K562 (cell line): ENCODE data around the gene RNFT2. TPM values are rescaled to one million over a fixed set of nuclear protein-coding genes. Genes with fewer than 3 reads are reported as not detected.

ENCODE experiments used
- ATAC-seq: fragments of 200-7000 bp; cut with Tn5 transposase; 3 replicates; pipeline ENCODE4 v1.9.1; 2020; ENCODE audit warnings: moderate library complexity
- BruUV-seq: library from RNA; stranded (reverse); fragments of 400-500 nt; replicated peaks from 2 replicates; lab custom pipeline; 2021; lab: Mats Ljungman, UMichigan
- CTCF ChIA-PET: fragments of 300-600 bp; formaldehyde crosslinking; extraction: SDS; loops from one replicate; lab custom pipeline; 2021; ENCODE audit warnings: low intra/inter-chr PET ratio; lab: Yijun Ruan, JAX
- POLR2A ChIA-PET: fragments of 300-600, 350-650 bp; sonication (Branson Sonifier 250); formaldehyde crosslinking; extraction: SDS; loops from one replicate; lab custom pipeline; 2021; ENCODE audit warnings: antibody characterized with exemption, inconsistent platforms; lab: Yijun Ruan, JAX
- DNase-seq, 4 experiments: peaks; one replicate each; pipeline versions ENCODE4 v3.0.0 to v3.0.0-alpha.2; 2011 to 2018; ENCODE audit warnings: low spot score in 3 of 4, mixed read lengths in 3 of 4; ENCODE audit errors: extremely low read depth in 1 of 4
- FAIRE-seq: peaks from 2 replicates; lab custom pipeline; 2011; peaks lifted over from hg19 to GRCh38; lab: Jason Lieb, UNC
- H2AFZ ChIP-seq: 2 replicates; pipeline ENCODE4 v1.6.0; 2011; ENCODE audit warnings: low read depth, low read length, control low read depth, inconsistent platforms
- H3K27ac ChIP-seq: fragments of 200-600 bp; 3 replicates; pipeline ENCODE4 v1.8.0; 2011; ENCODE audit warnings: low read depth, mild to moderate bottlenecking, control low read depth, inconsistent platforms, low read length, moderate library complexity, mixed read lengths; ENCODE audit errors: extremely low read depth
- H3K27me3 ChIP-seq, 2 experiments: fragments of 300-600 bp in 1 of 2; 2 replicates in 1 of 2; 3 replicates in 1 of 2; pipeline versions ENCODE4 v1.6.0 to v1.8.0; 2011; ENCODE audit warnings: inconsistent platforms in 2 of 2, low read length in 2 of 2, mild to moderate bottlenecking in 1 of 2, mixed read lengths in 1 of 2, moderate library complexity in 1 of 2; ENCODE audit not compliant: control insufficient read depth in 2 of 2, insufficient read depth in 2 of 2
- H3K36me3 ChIP-seq: fragments of 300-600 bp; 3 replicates; pipeline ENCODE4 v1.8.0; 2011; ENCODE audit warnings: mild to moderate bottlenecking, low read length, inconsistent platforms; ENCODE audit not compliant: control insufficient read depth, insufficient read depth
- H3K4me1 ChIP-seq, 2 experiments: fragments of 200-600 bp in 1 of 2; replicated peaks in 1 of 2; 2 replicates in 1 of 2; 3 replicates in 1 of 2; pipeline versions ENCODE4 v1.5.1 to v1.8.0; 2011; ENCODE audit warnings: inconsistent platforms in 2 of 2, low read length in 2 of 2, mild to moderate bottlenecking in 1 of 2, mixed read lengths in 1 of 2, moderate library complexity in 1 of 2; ENCODE audit not compliant: control insufficient read depth in 2 of 2, insufficient read depth in 2 of 2
- H3K4me2 ChIP-seq: 2 replicates; pipeline ENCODE4 v1.6.1; 2011; ENCODE audit warnings: low read length, control low read depth, inconsistent platforms, mixed read lengths; ENCODE audit not compliant: insufficient read depth
- H3K4me3 ChIP-seq: fragments of 200-600 bp; sonication (generic), shearing (Covaris generic); 2 replicates; pipeline ENCODE4 v1.5.1; 2016; ENCODE audit warnings: control low read depth, inconsistent platforms
- H3K79me2 ChIP-seq: fragments of 200-600 bp; 3 replicates; pipeline ENCODE4 v1.8.0; 2011; ENCODE audit warnings: low read length, inconsistent platforms; ENCODE audit not compliant: control insufficient read depth, insufficient read depth
- H3K9ac ChIP-seq, 2 experiments: 2 replicates each; pipeline versions ENCODE4 v1.6.0 to v1.6.1; 2011; ENCODE audit warnings: low read depth in 2 of 2, low read length in 2 of 2, control low read depth in 1 of 2, inconsistent platforms in 1 of 2, mild to moderate bottlenecking in 1 of 2, mixed read lengths in 1 of 2; ENCODE audit not compliant: insufficient read depth in 1 of 2
- H3K9me1 ChIP-seq: one replicate; pipeline ENCODE4 v1.6.0; 2011; ENCODE audit warnings: inconsistent platforms, mild to moderate bottlenecking, low read length, moderate library complexity; ENCODE audit not compliant: control insufficient read depth, insufficient read depth
- H3K9me3 ChIP-seq: replicated peaks from 2 replicates; pipeline ENCODE4 v1.5.1; 2011; ENCODE audit warnings: low read depth, low read length, inconsistent platforms; ENCODE audit not compliant: control insufficient read depth, insufficient read depth
- H4K20me1 ChIP-seq: replicated peaks from 2 replicates; pipeline ENCODE4 v1.6.1; 2011; ENCODE audit warnings: low read length, inconsistent platforms, mixed read lengths; ENCODE audit not compliant: control insufficient read depth, insufficient read depth
- BCOR ChIP-seq: fragments of 450-650 bp; IDR thresholded peaks from 2 replicates; pipeline ENCODE4 v1.6.1; 2016
- KAT7 ChIP-seq: sonication (generic); formaldehyde crosslinking; IDR thresholded peaks from 2 replicates; pipeline ENCODE4 v1.8.0; 2022; ENCODE audit warnings: missing genetic modification reagents, mild to moderate bottlenecking, borderline replicate concordance
- KDM1A ChIP-seq, 2 experiments: fragments of 450-650 bp; IDR thresholded peaks; 2 replicates each; pipeline ENCODE4 v1.6.1; 2016; ENCODE audit warnings: mild to moderate bottlenecking in 2 of 2
- RBM25 ChIP-seq: fragments of 200-400 bp; formaldehyde crosslinking; IDR thresholded peaks from 2 replicates; pipeline ENCODE4 v1.6.1; 2018; ENCODE audit warnings: low read length, low read depth, moderate library complexity; ENCODE audit not compliant: severe bottlenecking
- ZFP36 ChIP-seq: fragments of 150-350 bp; IDR thresholded peaks from 2 replicates; pipeline ENCODE4 v1.6.1; 2018; ENCODE audit warnings: low read length, low read depth; ENCODE audit not compliant: partially characterized antibody
- WGBS: fragments of 100-300 bp; shearing (Covaris generic); methylation state at CpG from one replicate; pipeline ENCODE4 v1.1.6; 2016; ENCODE audit warnings: low coverage, mixed read lengths; ENCODE audit not compliant: insufficient coverage; ENCODE audit errors: missing lambda C conversion rate; 5-methylcytosine and 5-hydroxymethylcytosine counted together
- in situ Hi-C: fragments of 300-500 bp; cut with MboI; formaldehyde crosslinking; loops from 4 replicates; pipeline ENCODE4 v1.15.0; 2018; ENCODE audit warnings: inconsistent platforms, mixed read lengths
- intact Hi-C: fragments of 100-400 bp; cut with micrococcal nuclease; formaldehyde crosslinking; loops from 2 replicates; pipeline ENCODE4 v1.14.2; 2022
- polyA plus RNA-seq, 8 experiments: library from polyadenylated mRNA; depleted of rRNA in 4 of 8; stranded (reverse) in 5 of 8; unstranded in 3 of 8; fragments of >200 nt; fragmentation: Nextera tagmentation in 2 of 8; fragmentation: Illumina TruSeq in 1 of 8; extraction: Ambion mirVana in 2 of 8; extraction: Trizol in 1 of 8; gene quantifications; 2 replicates each; pipeline versions ENCODE4 v1.2.1 to v1.2.3, GENCODE V29; 2011 to 2014; ENCODE audit warnings: inconsistent platforms in 1 of 8, missing spikeins in 1 of 8
- total RNA-seq, 7 experiments: library from RNA; depleted of rRNA in 6 of 7; stranded (reverse); fragments of >200 nt in 6 of 7; fragmentation: Illumina TruSeq in 2 of 7; extraction: Trizol in 2 of 7; gene quantifications; 2 replicates each; pipeline versions ENCODE4 v1.2.1 to v1.2.3, GENCODE V29; 2011 to 2021; ENCODE audit warnings: low replicate concordance in 1 of 7
- TF ChIP-seq, protein P1 (sequence below): sonication (generic); formaldehyde crosslinking; IDR thresholded peaks from 2 replicates; pipeline ENCODE4 v1.4.0; 2020; ENCODE audit warnings: mild to moderate bottlenecking, missing genetic modification reagents

Gene RNFT2
- total and polyA plus RNA-seq, 9 of the 15 experiments (the other 6 are each of a cell fraction or from before 2014, with no cell fraction given): 3.6 to 26.3 (median 9.5) TPM

DNA sequence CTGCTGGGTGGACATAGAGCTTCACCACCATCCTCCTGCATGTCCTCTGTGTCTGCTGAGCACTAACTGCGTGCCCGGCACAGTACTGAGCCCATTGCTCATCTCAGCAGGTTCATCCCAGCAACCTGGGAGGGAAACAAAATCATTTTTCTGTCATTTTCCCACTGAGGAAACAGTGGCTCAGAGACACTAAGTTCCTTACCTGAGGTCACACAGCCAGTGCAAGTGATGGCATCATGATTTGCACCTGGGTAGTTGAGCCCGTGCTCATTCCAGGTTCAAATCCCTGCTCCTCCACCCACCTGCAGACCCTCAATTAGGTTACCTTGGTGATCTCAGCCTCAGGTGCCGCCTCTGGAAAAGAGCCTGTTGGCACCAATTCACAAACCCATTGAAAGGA, 23.4 kb downstream of the RNFT2 start:
- in situ Hi-C loops: no loop called here
- H3K27me3 ChIP-seq: no peaks in the 10 kb centered on the region
- peak overlapping the region; percentile 62 for H3K4me3 ChIP-seq
- no peak overlapping the region for H3K27ac ChIP-seq
- H3K9ac ChIP-seq: peak overlapping the region; percentile 62 to 88; a peak in 1 of 4 replicates
- H2AFZ ChIP-seq: no peak overlapping the region
- intact Hi-C loops: no loop called here
- peaks cover 21% of the 10 kb centered on the region; the same call in 2 of the 3 replicates for H3K79me2 ChIP-seq
- WGBS: 49% methylated on average over 4 of the region's 4 CpGs
- CTCF ChIA-PET: no interaction called here
- H3K4me1 ChIP-seq: peaks cover 0 to 4% of the 10 kb centered on the region in 2 experiments; a peak in 2 of 5 replicates
- BruUV-seq: TSS peak; percentile 41
- H3K36me3 ChIP-seq: peaks cover 3% of the 10 kb centered on the region; the same call in 1 of the 3 replicates
- POLR2A ChIA-PET: interaction anchor here (1.4 kb wide), 1 partner anchor 34 kb away, joined by 3 read pairs; no protein-coding TSS in a partner anchor
- peak; percentile 52; the same call in 1 of the 2 replicates for TF ChIP-seq BCOR
- TF ChIP-seq, protein P1, sequence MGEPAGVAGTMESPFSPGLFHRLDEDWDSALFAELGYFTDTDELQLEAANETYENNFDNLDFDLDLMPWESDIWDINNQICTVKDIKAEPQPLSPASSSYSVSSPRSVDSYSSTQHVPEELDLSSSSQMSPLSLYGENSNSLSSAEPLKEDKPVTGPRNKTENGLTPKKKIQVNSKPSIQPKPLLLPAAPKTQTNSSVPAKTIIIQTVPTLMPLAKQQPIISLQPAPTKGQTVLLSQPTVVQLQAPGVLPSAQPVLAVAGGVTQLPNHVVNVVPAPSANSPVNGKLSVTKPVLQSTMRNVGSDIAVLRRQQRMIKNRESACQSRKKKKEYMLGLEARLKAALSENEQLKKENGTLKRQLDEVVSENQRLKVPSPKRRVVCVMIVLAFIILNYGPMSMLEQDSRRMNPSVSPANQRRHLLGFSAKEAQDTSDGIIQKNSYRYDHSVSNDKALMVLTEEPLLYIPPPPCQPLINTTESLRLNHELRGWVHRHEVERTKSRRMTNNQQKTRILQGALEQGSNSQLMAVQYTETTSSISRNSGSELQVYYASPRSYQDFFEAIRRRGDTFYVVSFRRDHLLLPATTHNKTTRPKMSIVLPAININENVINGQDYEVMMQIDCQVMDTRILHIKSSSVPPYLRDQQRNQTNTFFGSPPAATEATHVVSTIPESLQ (CRISPR knock-in tag): no peak
- 0 out of 2 replicates have a peak, but pooled peaks have one; percentile 2 for TF ChIP-seq KAT7
- TF ChIP-seq ZFP36: peak; percentile 56
- TF ChIP-seq KDM1A (IDR thresholded peaks at IDR 0.05): peak in 1 of 2 experiments; percentile 34; a peak in 1 of 4 replicates
- TF ChIP-seq RBM25: peak; percentile 47
- no peaks in the 10 kb centered on the region for H3K9me3 ChIP-seq
- DNase-seq (no peak), ATAC-seq (no peak), FAIRE-seq (no peak)
- H3K4me2 ChIP-seq: peak overlapping the region; percentile 88
- H3K9me1 ChIP-seq: peaks cover 3% of the 10 kb centered on the region
- no peaks in the 10 kb centered on the region; the same call in 1 of the 2 replicates for H4K20me1 ChIP-seq
